ENCODE results near the gene LHX5.

LHX5 gene

GRCh38 chr12:113440336-113440735 is 31.3 kb downstream of the LHX5 start:
- DNase-seq (ENCODE audit: low read depth in 3 of 3), result no peak

GRCh38 chr12:113439606-113440030 is 32.1 kb downstream of the LHX5 start:
- DNase-seq (ENCODE audit: low read depth in 3 of 3), result no peak

GRCh38 chr12:113439301-113439597 is 32.4 kb downstream of the LHX5 start:
- no peak for DNase-seq (ENCODE audit: low read depth in 3 of 3)

GRCh38 chr12:113438523-113439300 is 33.0 kb downstream of the LHX5 start:
- DNase-seq (ENCODE audit: low read depth in 3 of 3), result no peak

- no peak for DNase-seq (ENCODE audit: low read depth in 3 of 3)
Measured at GRCh38 chr12:113437729-113438100, 34.0 kb downstream of the LHX5 start.

- no peak for DNase-seq (ENCODE audit: low read depth in 3 of 3)
Measured at GRCh38 chr12:113436993-113437728, 34.5 kb downstream of the LHX5 start.

GRCh38 chr12:113436586-113436985 is 35.1 kb downstream of the LHX5 start:
- no peak for DNase-seq (ENCODE audit: low read depth in 3 of 3)

GRCh38 chr12:113435367-113435766 is 36.3 kb downstream of the LHX5 start:
- DNase-seq (ENCODE audit: low read depth in 3 of 3), result no peak

GRCh38 chr12:113432986-113433385 is 38.7 kb downstream of the LHX5 start:
- no peak for DNase-seq (ENCODE audit: low read depth in 3 of 3)

- no peak for DNase-seq (ENCODE audit: low read depth in 3 of 3)
Measured at GRCh38 chr12:113428482-113428881, 43.2 kb downstream of the LHX5 start.

GRCh38 chr12:113427882-113428281 is 43.8 kb downstream of the LHX5 start:
- DNase-seq (ENCODE audit: low read depth in 3 of 3), result no peak

GRCh38 chr12:113425960-113426453 is 45.7 kb downstream of the LHX5 start:
- no peak for DNase-seq (ENCODE audit: low read depth in 3 of 3)

GRCh38 chr12:113424915-113425823 is 46.5 kb downstream of the LHX5 start:
- peak; percentile 21 to 60 (median 38) for DNase-seq (ENCODE audit: low read depth in 3 of 3)

- DNase-seq (ENCODE audit: low read depth in 3 of 3), result no peak
Measured at GRCh38 chr12:113424456-113424855, 47.2 kb downstream of the LHX5 start.

- DNase-seq (ENCODE audit: low read depth in 3 of 3), result no peak
Measured at GRCh38 chr12:113422886-113423669, 48.6 kb downstream of the LHX5 start.

- peak in 1 of 3 experiments; percentile 25 for DNase-seq (ENCODE audit: low read depth in 3 of 3)
Measured at GRCh38 chr12:113422030-113422885, 49.4 kb downstream of the LHX5 start, which contains the start of gene SDSL. SDSL (plus strand) TSS chr12:113422380; CDS start chr12:113427983, 5,603 bp downstream.

- no peak for DNase-seq (ENCODE audit: low read depth in 3 of 3)
Measured at GRCh38 chr12:113420996-113421595, 50.6 kb downstream of the LHX5 start.

GRCh38 chr12:113418213-113418879 is 53.3 kb downstream of the LHX5 start:
- no peak for DNase-seq (ENCODE audit: low read depth in 3 of 3)

GRCh38 chr12:113416091-113416754 is 55.4 kb downstream of the LHX5 start:
- DNase-seq (ENCODE audit: low read depth in 3 of 3), result no peak
